Mesenchymal stem cell (in vitro differentiated cells and primary cell): ENCODE data around the gene SAA2.

ENCODE experiments used
- DNase-seq: peaks from one replicate; pipeline ENCODE4 v3.0.0-alpha.2; 2013
- H2AFZ ChIP-seq: one replicate; pipeline ENCODE4 v1.6.1; 2013; ENCODE audit warnings: low read depth, mild to moderate bottlenecking, control low read depth, inconsistent platforms, low read length, moderate library complexity
- H2AK5ac ChIP-seq: 2 replicates; pipeline ENCODE4 v1.6.1; 2013; ENCODE audit warnings: low read length, moderate library complexity, mild to moderate bottlenecking, inconsistent platforms; ENCODE audit not compliant: severe bottlenecking
- H2BK120ac ChIP-seq: one replicate; pipeline ENCODE4 v1.6.1; 2013; ENCODE audit warnings: low read depth, mild to moderate bottlenecking, inconsistent platforms, low read length, moderate library complexity
- H2BK12ac ChIP-seq, 2 experiments: one replicate each; pipeline ENCODE4 v1.6.1; 2013; ENCODE audit warnings: inconsistent platforms in 2 of 2, low read length in 2 of 2, mild to moderate bottlenecking in 2 of 2, moderate library complexity in 2 of 2, control low read depth in 1 of 2
- H2BK15ac ChIP-seq: one replicate; pipeline ENCODE4 v1.6.1; 2013; ENCODE audit warnings: mild to moderate bottlenecking, low read depth, inconsistent platforms; ENCODE audit not compliant: poor library complexity, severe bottlenecking
- H2BK5ac ChIP-seq: 2 replicates; pipeline ENCODE4 v1.6.1; 2013; ENCODE audit warnings: low read depth, mild to moderate bottlenecking, low read length, control low read depth, inconsistent platforms; ENCODE audit not compliant: poor library complexity, severe bottlenecking
- H3K14ac ChIP-seq, 2 experiments: one replicate each; pipeline ENCODE4 v1.6.1; 2013; ENCODE audit warnings: inconsistent platforms in 2 of 2, low read length in 2 of 2, control low read depth in 1 of 2, mild to moderate bottlenecking in 1 of 2, moderate library complexity in 1 of 2
- H3K18ac ChIP-seq, 2 experiments: one replicate each; pipeline ENCODE4 v1.6.1; 2013; ENCODE audit warnings: inconsistent platforms in 2 of 2, low read length in 2 of 2, control low read depth in 1 of 2, low read depth in 1 of 2, mild to moderate bottlenecking in 1 of 2
- H3K23ac ChIP-seq, 2 experiments: one replicate each; pipeline ENCODE4 v1.6.1; 2013; ENCODE audit warnings: inconsistent platforms in 2 of 2, low read length in 2 of 2, mild to moderate bottlenecking in 2 of 2, moderate library complexity in 2 of 2, control low read depth in 1 of 2
- H3K27ac ChIP-seq: 2 replicates; pipeline ENCODE4 v1.5.1; 2013; ENCODE audit warnings: mild to moderate bottlenecking, moderate library complexity, low read length, control low read depth, inconsistent platforms; ENCODE audit not compliant: poor library complexity, severe bottlenecking
- H3K27me3 ChIP-seq, 2 experiments: 2 replicates each; pipeline versions ENCODE4 v1.6.1 to v1.7.0; 2013; ENCODE audit warnings: low read length in 2 of 2, mild to moderate bottlenecking in 2 of 2, moderate library complexity in 2 of 2, control low read depth in 1 of 2, inconsistent platforms in 1 of 2; ENCODE audit not compliant: control insufficient read depth in 1 of 2, insufficient read depth in 1 of 2
- H3K36me3 ChIP-seq, 2 experiments: 2 replicates each; pipeline versions ENCODE4 v1.6.1 to v1.7.0; 2013; ENCODE audit warnings: low read length in 2 of 2, control low read depth in 1 of 2, inconsistent platforms in 1 of 2, low read depth in 1 of 2, mild to moderate bottlenecking in 1 of 2; ENCODE audit not compliant: insufficient read depth in 2 of 2, control insufficient read depth in 1 of 2
- H3K4ac ChIP-seq, 2 experiments: one replicate each; pipeline ENCODE4 v1.6.1; 2013; ENCODE audit warnings: inconsistent platforms in 2 of 2, low read length in 2 of 2, mild to moderate bottlenecking in 2 of 2, moderate library complexity in 2 of 2, control low read depth in 1 of 2, low read depth in 1 of 2
- H3K4me1 ChIP-seq: 2 replicates; pipeline ENCODE4 v1.6.1; 2013; ENCODE audit warnings: low read depth, low read length, control low read depth; ENCODE audit not compliant: control insufficient read depth, insufficient read depth
- H3K4me2 ChIP-seq: 2 replicates; pipeline ENCODE4 v1.6.1; 2013; ENCODE audit warnings: low read length, mild to moderate bottlenecking, inconsistent platforms; ENCODE audit not compliant: poor library complexity, severe bottlenecking
- H3K4me3 ChIP-seq, 2 experiments: 2 replicates each; pipeline versions ENCODE4 v1.5.1 to v1.7.0; 2013; ENCODE audit warnings: low read length in 2 of 2, mild to moderate bottlenecking in 2 of 2, control low read depth in 1 of 2, low read depth in 1 of 2; ENCODE audit not compliant: insufficient read depth in 1 of 2
- H3K79me1 ChIP-seq: replicated peaks from 2 replicates; pipeline ENCODE4 v1.6.1; 2013; ENCODE audit warnings: mild to moderate bottlenecking, control low read depth, low read length, inconsistent platforms; ENCODE audit not compliant: poor library complexity, severe bottlenecking
- H3K9ac ChIP-seq: 2 replicates; pipeline ENCODE4 v1.7.0; 2013; ENCODE audit warnings: mild to moderate bottlenecking, low read length, moderate library complexity
- H3K9me3 ChIP-seq: 2 replicates; pipeline ENCODE4 v1.7.0; 2013; ENCODE audit warnings: mild to moderate bottlenecking, low read length; ENCODE audit not compliant: control insufficient read depth
- H4K8ac ChIP-seq: one replicate; pipeline ENCODE4 v1.6.1; 2013; ENCODE audit warnings: inconsistent platforms, mild to moderate bottlenecking, low read length, moderate library complexity
- H4K91ac ChIP-seq: one replicate; pipeline ENCODE4 v1.6.1; 2013; ENCODE audit warnings: mild to moderate bottlenecking, low read length, inconsistent platforms
- WGBS: methylation state at CpG from one replicate; pipeline ENCODE4 v1.1.7; 2013; ENCODE audit warnings: mixed read lengths; 5-methylcytosine and 5-hydroxymethylcytosine counted together

SAA2 gene

DNA sequence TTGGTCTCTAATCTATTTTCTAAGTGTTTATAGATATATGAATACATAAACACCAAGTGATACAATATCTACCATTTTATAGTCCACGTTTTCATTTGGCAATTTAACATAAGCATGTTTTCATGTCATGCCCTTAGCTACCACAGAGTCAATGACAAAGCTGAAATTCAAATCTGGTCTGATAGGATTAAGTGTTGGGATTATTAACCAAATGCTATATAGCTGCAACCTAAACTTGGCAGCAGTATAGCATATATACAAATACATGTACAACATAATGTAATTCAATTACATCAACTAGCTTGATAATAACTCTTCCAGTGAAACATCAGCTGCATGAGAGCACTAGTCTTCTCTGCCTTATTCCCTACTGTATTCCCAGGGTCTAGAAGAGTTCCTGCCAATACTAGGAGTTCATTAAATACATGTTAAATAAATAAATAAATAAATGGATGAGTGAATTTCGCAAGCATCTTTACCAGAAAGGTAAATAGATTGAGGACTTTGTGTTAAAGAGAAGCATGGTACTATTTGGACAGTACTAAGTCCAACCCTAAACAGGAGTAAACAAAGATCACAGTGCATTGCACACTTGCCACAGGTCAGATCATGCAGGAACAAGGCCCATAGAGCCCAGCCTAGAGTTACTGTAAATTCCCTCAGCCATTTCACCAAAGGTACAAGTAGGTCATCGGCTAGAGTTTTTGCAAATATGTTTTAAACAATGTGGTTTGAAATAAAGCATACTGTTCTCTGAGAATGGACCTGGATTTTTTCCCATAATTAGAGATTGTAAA is 24.7 kb downstream of the SAA2 start:
- Histone ChIP-seq H2AFZ (no peak overlapping the region), H3K9me3 (no peaks in the 10 kb centered on the region), H3K36me3 (no peaks in the 10 kb centered on the region), H3K4me2 (no peak overlapping the region), H3K4me3 (no peak overlapping the region), H3K79me1 (no peaks in the 10 kb centered on the region), H3K27ac (no peak overlapping the region), H3K23ac (no peak overlapping the region), H3K4me1 (no peaks in the 10 kb centered on the region), H3K18ac (no peak overlapping the region), H3K27me3 (peaks cover 3 to 13% of the 10 kb centered on the region in 2 experiments), H4K91ac (no peak overlapping the region), H2BK120ac (no peak overlapping the region), H3K9ac (no peak overlapping the region), H2BK5ac (no peak overlapping the region), H3K4ac (no peak overlapping the region), H2AK5ac (no peak overlapping the region), H2BK15ac (no peak overlapping the region), H3K14ac (no peak overlapping the region), H2BK12ac (no peak overlapping the region), H4K8ac (no peak overlapping the region)
- no peak for DNase-seq
- 91% methylated on average over 3 of the region's 3 CpGs for WGBS

DNA sequence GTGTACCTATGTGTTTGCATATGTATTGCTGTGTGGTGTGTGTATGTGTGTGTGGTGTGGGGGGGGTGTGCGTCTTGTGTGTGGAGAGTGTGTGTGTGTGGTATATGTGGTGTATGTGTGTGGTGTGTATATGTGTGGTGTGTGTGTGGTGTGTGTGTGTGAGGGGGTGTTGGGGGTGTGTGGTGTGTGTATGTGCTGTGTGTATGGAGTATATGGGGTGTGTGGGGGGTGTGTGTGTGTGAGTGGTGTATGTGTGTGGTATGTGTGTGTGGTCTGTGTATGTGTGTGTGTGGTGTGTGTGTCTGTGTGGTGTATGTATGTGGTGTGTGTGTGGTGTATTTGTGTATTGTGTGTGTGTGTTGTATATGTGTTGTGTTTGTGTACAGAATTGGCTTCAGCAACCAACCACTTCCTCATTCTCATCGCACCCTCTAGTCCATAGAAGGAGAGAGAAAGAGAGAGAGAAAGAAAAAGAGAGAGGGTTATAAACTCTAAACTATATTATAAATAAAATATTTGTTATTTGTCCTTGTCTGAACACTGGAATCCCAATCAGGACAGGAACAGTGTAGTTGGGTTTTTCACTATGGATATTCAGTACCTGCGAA is 25.6 kb downstream of the SAA2 start:
- H3K23ac ChIP-seq = no peak overlapping the region
- H3K36me3 ChIP-seq = no peaks in the 10 kb centered on the region
- H3K14ac ChIP-seq = no peak overlapping the region
- 98% methylated on average over 2 of the region's 3 CpGs for WGBS
- no peaks in the 10 kb centered on the region for H3K9me3 ChIP-seq
- no peak for DNase-seq
- H3K9ac ChIP-seq = no peak overlapping the region
- no peaks in the 10 kb centered on the region for H3K4me1 ChIP-seq
- H3K4me2 ChIP-seq = no peak overlapping the region
- H3K18ac ChIP-seq = no peak overlapping the region
- H2BK15ac ChIP-seq = no peak overlapping the region
- H3K4ac ChIP-seq = no peak overlapping the region
- no peak overlapping the region for H3K4me3 ChIP-seq
- H2BK12ac ChIP-seq = no peak overlapping the region
- no peak overlapping the region for H2AK5ac ChIP-seq
- no peak overlapping the region for H4K8ac ChIP-seq
- H3K27me3 ChIP-seq = peaks cover 3 to 8% of the 10 kb centered on the region in 2 experiments
- no peak overlapping the region for H3K27ac ChIP-seq
- no peaks in the 10 kb centered on the region for H3K79me1 ChIP-seq
- no peak overlapping the region for H2AFZ ChIP-seq
- H4K91ac ChIP-seq = no peak overlapping the region
- no peak overlapping the region for H2BK120ac ChIP-seq
- H2BK5ac ChIP-seq = no peak overlapping the region

DNA sequence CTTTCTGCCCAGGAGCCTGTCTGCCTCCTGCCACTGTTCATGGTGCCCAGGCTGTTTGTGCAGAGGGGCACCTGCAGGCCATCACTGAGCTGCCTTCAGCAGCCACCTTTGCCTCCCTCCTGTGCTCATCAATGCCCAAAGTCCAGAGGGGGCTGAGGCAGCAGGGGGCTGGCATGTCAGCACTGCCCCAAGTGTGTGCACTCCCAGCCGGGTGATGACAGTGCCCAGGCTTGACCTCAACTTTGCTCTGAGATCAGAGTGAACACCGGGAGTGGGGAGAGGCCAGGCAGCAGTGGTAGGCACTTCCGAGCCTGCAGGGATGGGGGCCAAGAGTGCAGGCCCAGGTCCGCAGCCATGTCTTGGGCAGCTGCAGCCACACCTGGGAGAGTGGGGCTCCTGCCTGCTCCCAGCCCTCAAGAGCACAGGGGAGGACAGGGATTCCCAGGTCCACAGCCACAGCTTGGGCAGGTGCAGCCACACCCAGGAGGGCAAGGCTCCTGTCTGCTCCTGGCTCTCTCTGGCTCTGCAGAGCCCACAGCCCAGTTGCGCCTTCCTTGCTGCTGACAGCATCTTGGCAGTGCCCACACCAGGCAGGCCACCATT is 27.1 kb downstream of the SAA2 start:
- H3K27ac ChIP-seq = no peak overlapping the region
- H3K4me3 ChIP-seq = no peak overlapping the region
- no peak overlapping the region for H2BK120ac ChIP-seq
- no peak overlapping the region for H3K4me2 ChIP-seq
- H2AFZ ChIP-seq = no peak overlapping the region
- H3K36me3 ChIP-seq = no peaks in the 10 kb centered on the region
- H2BK12ac ChIP-seq = no peak overlapping the region
- 84% methylated on average over 5 of the region's 5 CpGs for WGBS
- no peak overlapping the region for H3K4ac ChIP-seq
- no peak overlapping the region for H2BK5ac ChIP-seq
- H3K14ac ChIP-seq = no peak overlapping the region
- H3K23ac ChIP-seq = no peak overlapping the region
- no peak overlapping the region for H4K91ac ChIP-seq
- H3K79me1 ChIP-seq = no peaks in the 10 kb centered on the region
- no peak for DNase-seq
- H3K18ac ChIP-seq = no peak overlapping the region
- peaks cover 3 to 13% of the 10 kb centered on the region in 2 experiments for H3K27me3 ChIP-seq
- no peaks in the 10 kb centered on the region for H3K4me1 ChIP-seq
- no peak overlapping the region for H3K9ac ChIP-seq
- H4K8ac ChIP-seq = no peak overlapping the region
- H3K9me3 ChIP-seq = peaks cover 3% of the 10 kb centered on the region
- H2AK5ac ChIP-seq = no peak overlapping the region
- H2BK15ac ChIP-seq = no peak overlapping the region

DNA sequence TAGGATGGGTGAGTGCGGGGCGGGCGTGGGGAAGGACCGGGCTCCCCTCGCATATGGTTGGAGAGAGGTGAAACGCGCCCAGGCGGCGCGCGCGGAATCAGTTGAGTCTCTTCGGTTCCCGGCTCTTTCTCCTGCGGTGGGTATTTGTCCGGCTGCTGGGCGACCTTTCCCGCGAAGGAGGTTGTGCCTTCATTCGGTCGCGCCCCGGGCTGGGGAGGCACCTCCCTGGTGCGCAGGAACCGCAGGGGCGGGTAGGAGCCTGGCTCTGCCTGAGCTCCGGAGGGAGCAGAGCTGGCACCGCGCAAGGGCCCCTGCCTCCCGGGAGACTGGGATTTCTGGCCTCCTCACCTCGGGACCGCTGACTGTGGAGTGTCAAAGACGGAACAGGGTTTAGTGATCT is 39.4 kb downstream of the SAA2 start:
- 91% methylated on average over 33 of the region's 33 CpGs for WGBS
- H3K14ac ChIP-seq = no peak overlapping the region

More for the DNA sequence above, 39.4 kb downstream of the SAA2 start:
- H2BK15ac ChIP-seq = no peak overlapping the region
- H2BK120ac ChIP-seq = no peak overlapping the region
- H3K79me1 ChIP-seq = no peaks in the 10 kb centered on the region
- H3K27ac ChIP-seq = no peak overlapping the region
- H2BK12ac ChIP-seq = no peak overlapping the region
- H3K4me3 ChIP-seq = no peak overlapping the region
- H4K8ac ChIP-seq = no peak overlapping the region
- no peaks in the 10 kb centered on the region for H3K36me3 ChIP-seq
- no peaks in the 10 kb centered on the region for H3K9me3 ChIP-seq
- H3K9ac ChIP-seq = no peak overlapping the region
- no peak overlapping the region for H2AK5ac ChIP-seq
- no peak overlapping the region for H3K4ac ChIP-seq
- DNase-seq = no peak
- H3K4me2 ChIP-seq = no peak overlapping the region
- no peaks in the 10 kb centered on the region for H3K4me1 ChIP-seq
- peaks cover 6 to 54% of the 10 kb centered on the region in 2 experiments for H3K27me3 ChIP-seq
- no peak overlapping the region for H2BK5ac ChIP-seq
- no peak overlapping the region for H4K91ac ChIP-seq
- no peak overlapping the region for H2AFZ ChIP-seq
- no peak overlapping the region for H3K23ac ChIP-seq
- no peak overlapping the region for H3K18ac ChIP-seq
